ENCODE results near the gene MEIS1. TPM values are rescaled to one million over a fixed set of nuclear protein-coding genes. Genes with fewer than 3 reads are reported as not detected.
A peak's percentile ranks its signal among the peaks of the same experiment; 100 is the strongest.
"Not testable (repeated sequence)": the region's sequence is repeated elsewhere in the genome, so short reads cannot be mapped to it uniquely, and the experiment has no call there.

The MEIS1 gene
- total RNA-seq = not detected

DNA sequence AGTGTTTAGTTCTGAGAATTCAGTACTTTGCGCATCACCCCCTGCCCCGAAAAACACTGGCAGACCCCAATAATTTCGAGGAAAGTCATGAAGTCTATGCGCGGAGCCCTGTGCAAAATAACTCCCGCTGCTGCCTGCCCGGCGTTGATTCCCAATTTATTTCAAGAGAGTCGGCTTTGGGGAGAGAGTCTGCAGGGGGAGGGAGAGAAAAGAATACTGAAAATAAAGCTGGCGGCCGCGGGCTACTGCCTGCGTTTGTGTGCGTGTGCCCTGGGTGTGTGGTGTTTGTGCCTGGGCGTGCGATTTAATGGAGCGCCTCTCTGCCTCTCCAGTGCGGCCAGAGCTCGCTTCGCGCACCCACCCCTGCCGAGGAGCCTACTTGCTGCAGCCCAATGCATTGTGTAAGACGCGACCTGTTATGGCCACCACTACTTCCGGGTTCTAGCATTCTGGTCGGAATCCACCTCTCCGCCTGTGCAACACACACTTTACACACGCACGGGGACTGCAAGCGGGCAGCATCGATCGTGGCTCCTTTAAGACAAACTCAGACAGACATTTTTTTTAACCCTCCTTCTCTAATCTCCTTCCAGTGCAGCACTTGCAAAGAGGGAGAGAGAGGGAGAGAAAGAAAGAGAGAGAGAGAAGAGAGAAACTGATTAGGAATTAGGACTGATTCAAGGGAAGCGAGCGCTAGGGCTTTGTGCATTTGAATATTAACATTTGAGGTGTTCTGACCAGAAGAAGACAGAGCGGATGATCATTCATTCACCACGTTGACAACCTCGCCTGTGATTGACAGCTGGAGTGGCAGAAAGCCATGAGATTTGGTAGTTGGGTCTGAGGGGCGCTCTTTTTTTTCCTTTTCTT, at the start of gene MEIS1:
TSS of gene MEIS1 (plus strand) at position 447 of the 870 bp plus-strand sequence. CDS start 732 bp downstream, outside the sequence.
- Mint-ChIP-seq H3K27ac (no peak within 1 kb of the TSS), H3K9me3 (no peaks in the 10 kb centered on the region), H3K36me3 (ENCODE audit: low read depth) (no peaks in the 10 kb centered on the region), H3K4me3 (peak within 1 kb of the TSS; percentile 48), H3K4me1 (peaks cover 8% of the 10 kb centered on the region), H3K27me3 (peaks cover 70% of the 10 kb centered on the region)
- ATAC-seq (replicated peaks) = peak; percentile 53

DNA sequence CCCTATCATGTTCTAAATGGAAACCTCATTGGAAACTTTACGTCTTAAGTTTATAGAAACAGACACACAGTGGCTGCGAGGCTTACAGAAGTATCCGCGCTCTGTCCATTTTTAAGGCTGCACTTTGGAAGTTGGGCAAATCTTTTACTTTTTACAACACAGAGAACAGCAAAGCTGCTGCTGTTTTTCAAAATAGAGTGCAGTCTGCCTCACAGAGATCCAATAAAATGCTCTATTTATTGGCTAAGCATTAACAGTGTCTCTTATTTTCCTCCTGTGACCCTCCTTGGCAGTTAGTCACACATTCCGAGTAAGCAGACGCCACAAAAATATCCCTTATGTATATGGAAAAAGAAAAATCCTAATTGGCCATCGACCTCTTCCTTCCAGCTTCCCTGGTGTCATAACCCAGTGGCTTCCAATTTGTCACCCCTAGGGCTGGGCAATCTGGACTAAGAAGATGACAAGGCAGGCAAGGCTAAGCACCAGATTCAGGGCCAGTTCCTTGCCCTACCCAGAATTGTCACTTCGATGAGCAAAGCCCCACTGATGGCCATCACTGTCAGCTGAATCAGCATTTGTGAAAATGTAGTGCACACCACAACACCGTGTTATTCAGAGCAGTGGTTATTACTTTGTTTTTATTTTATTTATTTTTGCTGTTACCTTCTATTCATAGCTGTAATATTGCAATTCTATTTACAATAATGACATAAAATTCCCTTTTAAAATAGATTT, 47.7 kb upstream of the MEIS1 start:
- H3K9me3 Mint-ChIP-seq = no peaks in the 10 kb centered on the region
- H3K27ac Mint-ChIP-seq = no peak overlapping the region
- ATAC-seq (replicated peaks) = no peak
- no peaks in the 10 kb centered on the region for H3K36me3 Mint-ChIP-seq (ENCODE audit: low read depth)
- H3K4me3 Mint-ChIP-seq = no peak overlapping the region
- no peaks in the 10 kb centered on the region for H3K4me1 Mint-ChIP-seq
- peaks cover 3% of the 10 kb centered on the region for H3K27me3 Mint-ChIP-seq

DNA sequence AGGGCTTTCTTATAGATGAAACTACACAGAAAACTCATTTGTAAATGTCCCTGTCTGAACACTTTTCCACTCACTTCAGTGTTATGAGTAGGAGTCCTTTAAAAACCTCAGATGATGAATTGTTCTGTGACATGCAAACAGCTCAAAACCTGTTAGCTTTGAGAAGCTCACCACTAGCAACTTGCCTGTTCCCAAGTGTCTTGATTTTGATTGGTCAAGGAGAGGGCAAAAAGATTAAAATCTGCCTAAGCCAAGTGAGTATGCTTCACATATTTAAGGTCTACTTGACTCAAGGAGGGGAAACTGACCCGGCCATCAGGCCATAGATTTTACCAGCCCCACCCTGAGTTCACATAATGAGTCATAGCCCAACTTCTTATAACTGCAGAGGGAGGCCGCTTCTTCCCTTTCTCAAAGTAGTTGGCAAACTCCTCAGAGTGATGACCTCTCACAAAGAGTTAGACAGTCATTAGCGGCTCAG, 45.2 kb upstream of the MEIS1 start:
- Mint-ChIP-seq H3K36me3 (ENCODE audit: low read depth) (no peaks in the 10 kb centered on the region), H3K9me3 (no peaks in the 10 kb centered on the region), H3K27me3 (no peaks in the 10 kb centered on the region), H3K4me3 (no peak overlapping the region), H3K27ac (no peak overlapping the region), H3K4me1 (no peaks in the 10 kb centered on the region)
- no peak for ATAC-seq (replicated peaks)

DNA sequence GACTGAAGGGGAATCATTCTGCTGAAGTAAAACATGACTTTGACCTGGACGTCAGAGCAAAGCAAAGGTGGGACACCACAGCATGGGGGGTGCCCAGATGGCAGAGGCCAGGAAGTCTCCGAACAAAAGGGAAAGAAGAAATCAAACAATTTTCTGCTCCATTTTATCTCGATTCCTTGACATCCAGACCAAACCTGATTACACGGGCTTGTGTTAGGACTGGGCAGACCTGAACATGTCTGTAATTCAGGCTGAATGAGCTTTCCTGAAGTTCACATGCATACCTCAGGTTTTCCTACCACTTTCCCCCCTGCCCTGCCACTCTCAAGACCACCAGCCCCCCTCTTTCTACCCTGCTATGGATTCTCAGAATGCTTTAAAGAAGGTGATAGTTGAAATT, 44.8 kb upstream of the MEIS1 start:
- no peak for ATAC-seq (replicated peaks)
- Mint-ChIP-seq H3K27me3 (no peaks in the 10 kb centered on the region), H3K9me3 (no peaks in the 10 kb centered on the region), H3K27ac (no peak overlapping the region), H3K4me1 (no peaks in the 10 kb centered on the region), H3K4me3 (no peak overlapping the region), H3K36me3 (ENCODE audit: low read depth) (no peaks in the 10 kb centered on the region)

DNA sequence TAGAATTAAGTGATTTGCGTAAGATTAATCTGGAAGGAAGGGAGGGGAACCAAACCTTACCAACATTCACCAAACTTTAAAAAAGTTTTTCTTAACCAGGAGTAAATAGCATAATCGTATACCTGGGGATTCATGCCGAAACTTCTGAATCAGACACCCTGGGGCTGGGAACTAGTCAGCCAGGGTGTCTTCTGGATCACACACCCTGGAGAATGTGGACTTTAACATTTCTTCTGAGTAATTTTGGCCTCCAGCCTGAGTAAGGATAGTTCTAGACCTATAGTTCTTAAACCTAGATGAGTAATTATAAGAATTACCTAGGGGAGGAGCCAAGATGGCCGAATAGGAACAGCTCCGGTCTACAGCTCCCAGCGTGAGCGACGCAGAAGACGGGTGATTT, 44.1 kb upstream of the MEIS1 start:
- ATAC-seq (replicated peaks) = no peak
- H3K27ac Mint-ChIP-seq = no peak overlapping the region
- H3K4me1 Mint-ChIP-seq = no peaks in the 10 kb centered on the region
- no peaks in the 10 kb centered on the region for H3K36me3 Mint-ChIP-seq (ENCODE audit: low read depth)
- H3K4me3 Mint-ChIP-seq = no peak overlapping the region
- H3K9me3 Mint-ChIP-seq = no peaks in the 10 kb centered on the region
- H3K27me3 Mint-ChIP-seq = no peaks in the 10 kb centered on the region

DNA sequence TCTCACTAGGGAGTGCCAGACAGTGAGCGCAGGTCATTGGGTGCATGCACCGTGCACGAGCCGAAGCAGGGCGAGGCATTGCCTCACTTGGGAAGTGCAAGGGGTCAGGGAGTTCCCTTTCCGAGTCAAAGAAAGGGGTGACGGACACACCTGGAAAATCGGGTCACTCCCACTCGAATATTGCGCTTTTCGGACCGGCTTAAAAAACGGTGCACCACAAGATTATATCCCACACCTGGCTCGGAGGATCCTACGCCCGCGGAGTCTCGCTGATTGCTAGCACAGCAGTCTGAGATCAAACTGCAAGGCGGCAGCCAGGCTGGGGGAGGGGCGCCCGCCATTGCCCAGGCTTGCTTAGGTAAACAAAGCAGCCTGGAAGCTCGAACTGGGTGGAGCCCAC, 43.7 kb upstream of the MEIS1 start:
- H3K27ac Mint-ChIP-seq; H3K4me1 Mint-ChIP-seq; H3K27me3 Mint-ChIP-seq; ATAC-seq (replicated peaks); H3K9me3 Mint-ChIP-seq; H3K4me3 Mint-ChIP-seq; H3K36me3 Mint-ChIP-seq (ENCODE audit: low read depth): not testable (repeated sequence)

DNA sequence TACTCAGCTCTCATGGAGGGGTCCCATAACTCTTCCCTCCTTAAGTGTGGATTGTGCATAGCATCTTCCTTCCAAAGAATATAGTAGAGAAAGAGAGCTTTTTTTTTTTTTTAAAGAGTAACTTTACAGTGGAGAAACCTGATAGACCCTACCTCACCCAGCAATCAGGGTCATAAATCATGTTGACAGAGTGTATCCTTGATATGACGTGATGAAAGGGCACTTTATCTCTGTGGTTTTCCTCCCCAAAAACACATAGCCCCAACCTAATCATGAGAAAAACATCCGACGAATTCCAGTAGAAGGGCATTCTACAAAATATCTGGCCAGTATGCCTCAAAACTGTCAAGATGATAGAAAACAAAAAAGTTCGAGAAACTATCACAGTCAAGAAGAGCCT, 29.5 kb upstream of the MEIS1 start:
- ATAC-seq (replicated peaks) = no peak
- Mint-ChIP-seq H3K27ac (no peak overlapping the region), H3K27me3 (no peaks in the 10 kb centered on the region), H3K4me1 (no peaks in the 10 kb centered on the region), H3K36me3 (ENCODE audit: low read depth) (no peaks in the 10 kb centered on the region), H3K9me3 (no peaks in the 10 kb centered on the region), H3K4me3 (no peak overlapping the region)

DNA sequence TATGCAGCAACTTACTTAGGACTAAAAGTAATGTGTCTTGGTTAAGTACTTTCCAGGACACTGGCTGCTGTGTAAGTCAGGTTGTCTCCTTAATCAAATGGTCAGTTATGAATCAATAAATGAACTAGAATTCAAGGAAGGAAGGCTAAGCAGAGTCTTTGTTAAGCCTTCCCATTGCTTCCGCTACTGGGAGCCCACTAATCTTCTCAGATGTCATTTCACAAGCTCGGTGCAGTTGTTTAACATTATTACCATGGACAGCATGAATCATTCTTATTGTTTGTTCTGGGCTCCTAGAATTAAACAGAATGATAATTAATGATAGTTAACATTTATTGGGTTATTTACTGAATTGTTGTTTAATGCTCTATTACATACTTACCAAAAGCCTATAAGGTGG, 26.0 kb upstream of the MEIS1 start:
- no peaks in the 10 kb centered on the region for H3K36me3 Mint-ChIP-seq (ENCODE audit: low read depth)
- no peaks in the 10 kb centered on the region for H3K4me1 Mint-ChIP-seq
- no peak overlapping the region for H3K4me3 Mint-ChIP-seq
- H3K9me3 Mint-ChIP-seq = no peaks in the 10 kb centered on the region
- ATAC-seq (replicated peaks) = no peak
- H3K27ac Mint-ChIP-seq = no peak overlapping the region
- no peaks in the 10 kb centered on the region for H3K27me3 Mint-ChIP-seq

DNA sequence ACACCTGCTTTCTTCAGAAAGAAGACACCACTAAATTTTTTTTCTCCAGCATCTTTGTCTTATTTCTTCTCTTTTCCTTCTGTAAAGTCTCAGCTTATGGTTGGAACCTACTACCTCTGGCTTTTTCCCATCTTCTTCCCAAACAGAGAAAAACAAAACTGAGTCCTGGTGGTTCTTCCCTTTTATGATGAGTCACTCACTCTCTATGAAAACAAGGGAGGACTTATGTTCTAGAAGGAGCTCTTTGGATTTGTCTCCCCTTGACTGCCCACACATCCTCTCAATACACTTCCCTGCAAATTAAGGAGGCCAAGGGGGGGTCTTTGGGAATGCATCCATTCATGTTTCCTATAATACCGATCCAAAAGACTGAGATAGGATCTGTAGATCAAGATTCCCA, 22.1 kb upstream of the MEIS1 start:
- Mint-ChIP-seq H3K4me1 (no peaks in the 10 kb centered on the region), H3K9me3 (no peaks in the 10 kb centered on the region), H3K4me3 (no peak overlapping the region), H3K27ac (no peak overlapping the region), H3K27me3 (no peaks in the 10 kb centered on the region), H3K36me3 (ENCODE audit: low read depth) (no peaks in the 10 kb centered on the region)
- no peak for ATAC-seq (replicated peaks)

DNA sequence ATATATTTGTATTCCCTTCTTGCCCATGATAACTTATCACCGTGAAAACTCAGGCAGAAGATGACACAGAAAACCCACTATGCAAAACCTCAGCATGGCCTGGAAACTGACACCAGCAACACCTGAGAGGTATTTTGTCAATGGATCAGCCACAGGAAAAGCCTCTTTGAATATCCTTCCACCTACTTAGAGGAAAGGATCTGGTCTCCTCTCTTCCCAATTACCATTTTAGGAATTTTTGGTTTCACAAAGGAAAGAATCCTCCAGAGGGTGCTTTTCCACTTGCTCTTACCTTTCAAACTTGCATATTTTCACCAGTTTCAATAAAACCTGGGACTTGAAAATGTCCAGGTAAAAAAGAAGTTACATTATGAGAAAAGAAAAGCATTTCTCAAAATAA, 20.0 kb upstream of the MEIS1 start:
- Mint-ChIP-seq H3K4me1 (no peaks in the 10 kb centered on the region), H3K36me3 (ENCODE audit: low read depth) (no peaks in the 10 kb centered on the region), H3K9me3 (no peaks in the 10 kb centered on the region), H3K27me3 (no peaks in the 10 kb centered on the region), H3K27ac (no peak overlapping the region), H3K4me3 (no peak overlapping the region)
- no peak for ATAC-seq (replicated peaks)

DNA sequence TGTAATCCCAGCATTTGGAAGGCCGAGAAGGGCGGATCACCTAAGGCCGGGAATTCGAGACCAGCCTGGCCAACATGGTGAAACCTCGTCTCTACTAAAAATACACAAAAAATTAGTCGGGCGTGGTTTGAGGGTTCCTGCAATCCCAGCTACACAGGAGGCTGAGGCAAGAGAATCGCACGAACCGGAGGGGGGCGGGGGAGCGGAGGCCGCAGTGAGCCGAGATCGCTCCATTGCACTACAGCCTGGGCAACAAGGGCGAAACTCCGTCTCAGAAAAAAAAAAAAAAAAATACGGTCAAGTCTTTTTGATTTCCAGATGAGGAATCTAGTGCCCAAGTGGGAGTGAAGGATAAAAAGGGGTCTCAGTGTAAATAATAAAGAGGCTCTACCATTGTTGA, 16.5 kb upstream of the MEIS1 start:
- Mint-ChIP-seq H3K4me1 (no peaks in the 10 kb centered on the region), H3K9me3 (peaks cover 4% of the 10 kb centered on the region)
- ATAC-seq (replicated peaks) = no peak

DNA sequence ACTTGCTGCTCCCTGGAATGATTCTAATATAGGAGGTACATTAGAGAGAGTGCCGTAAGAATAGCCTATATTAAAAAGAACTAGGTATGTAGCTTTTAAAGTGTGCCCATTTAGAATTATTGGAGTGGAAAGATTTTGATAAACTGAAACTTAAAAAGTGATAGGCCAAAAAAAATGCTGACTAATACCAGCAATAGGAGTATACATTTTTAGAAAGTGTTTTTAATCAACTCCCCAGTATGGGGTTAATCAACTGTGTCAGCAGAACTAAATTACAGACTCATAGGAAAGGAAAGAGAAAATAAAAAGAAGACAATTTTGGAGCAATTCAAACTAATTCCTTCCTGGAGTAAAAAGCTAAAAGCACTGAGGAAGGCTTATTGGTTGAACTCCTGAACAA, 13.3 kb upstream of the MEIS1 start:
- no peak for ATAC-seq (replicated peaks)
- H3K9me3 Mint-ChIP-seq = peaks cover 4% of the 10 kb centered on the region
- H3K4me3 Mint-ChIP-seq = no peak overlapping the region
- H3K27ac Mint-ChIP-seq = no peak overlapping the region
- H3K27me3 Mint-ChIP-seq = peaks cover 12% of the 10 kb centered on the region
- no peaks in the 10 kb centered on the region for H3K36me3 Mint-ChIP-seq (ENCODE audit: low read depth)
- H3K4me1 Mint-ChIP-seq = no peaks in the 10 kb centered on the region

More for the DNA sequence above, 16.5 kb upstream of the MEIS1 start:
- Mint-ChIP-seq H3K27ac (no peak overlapping the region), H3K27me3 (no peaks in the 10 kb centered on the region), H3K36me3 (ENCODE audit: low read depth) (no peaks in the 10 kb centered on the region), H3K4me3 (no peak overlapping the region)

DNA sequence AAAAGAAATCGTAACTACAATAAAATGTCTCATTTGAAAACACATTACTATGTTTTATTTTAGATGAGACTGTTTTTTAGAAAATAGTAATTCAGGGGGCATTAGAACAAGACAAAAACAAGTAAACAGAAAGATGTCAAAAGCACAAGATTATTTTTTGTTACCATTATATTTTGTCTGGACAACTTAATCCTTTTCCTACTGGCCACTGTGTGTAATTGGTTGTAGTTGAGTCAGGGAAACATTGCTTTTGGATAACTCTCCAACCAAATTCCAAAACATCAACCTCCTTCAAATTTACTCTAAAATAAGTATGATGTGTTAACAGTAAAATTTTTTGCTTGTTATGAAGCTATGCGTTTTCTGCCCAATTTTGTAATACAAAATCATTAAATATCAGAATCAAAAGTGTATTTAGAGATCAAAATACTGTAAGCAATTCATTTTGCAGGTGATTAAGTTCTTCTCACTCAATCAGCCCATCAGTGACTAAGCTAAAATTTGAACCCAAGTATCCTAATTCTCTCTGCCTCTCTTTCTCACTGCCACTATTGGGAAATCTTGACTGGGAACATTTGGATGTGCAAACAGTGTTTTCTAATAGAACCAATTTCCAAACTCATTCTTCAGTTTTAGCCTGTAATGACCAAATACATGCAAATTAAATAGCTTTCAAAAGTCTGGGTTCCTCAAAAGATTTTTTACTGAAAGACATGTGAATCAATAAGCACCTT, 11.4 kb upstream of the MEIS1 start:
- Mint-ChIP-seq H3K4me1 (no peaks in the 10 kb centered on the region), H3K27me3 (peaks cover 18% of the 10 kb centered on the region), H3K27ac (no peak overlapping the region), H3K36me3 (ENCODE audit: low read depth) (no peaks in the 10 kb centered on the region), H3K4me3 (no peak overlapping the region), H3K9me3 (peaks cover 4% of the 10 kb centered on the region)
- no peak for ATAC-seq (replicated peaks)

DNA sequence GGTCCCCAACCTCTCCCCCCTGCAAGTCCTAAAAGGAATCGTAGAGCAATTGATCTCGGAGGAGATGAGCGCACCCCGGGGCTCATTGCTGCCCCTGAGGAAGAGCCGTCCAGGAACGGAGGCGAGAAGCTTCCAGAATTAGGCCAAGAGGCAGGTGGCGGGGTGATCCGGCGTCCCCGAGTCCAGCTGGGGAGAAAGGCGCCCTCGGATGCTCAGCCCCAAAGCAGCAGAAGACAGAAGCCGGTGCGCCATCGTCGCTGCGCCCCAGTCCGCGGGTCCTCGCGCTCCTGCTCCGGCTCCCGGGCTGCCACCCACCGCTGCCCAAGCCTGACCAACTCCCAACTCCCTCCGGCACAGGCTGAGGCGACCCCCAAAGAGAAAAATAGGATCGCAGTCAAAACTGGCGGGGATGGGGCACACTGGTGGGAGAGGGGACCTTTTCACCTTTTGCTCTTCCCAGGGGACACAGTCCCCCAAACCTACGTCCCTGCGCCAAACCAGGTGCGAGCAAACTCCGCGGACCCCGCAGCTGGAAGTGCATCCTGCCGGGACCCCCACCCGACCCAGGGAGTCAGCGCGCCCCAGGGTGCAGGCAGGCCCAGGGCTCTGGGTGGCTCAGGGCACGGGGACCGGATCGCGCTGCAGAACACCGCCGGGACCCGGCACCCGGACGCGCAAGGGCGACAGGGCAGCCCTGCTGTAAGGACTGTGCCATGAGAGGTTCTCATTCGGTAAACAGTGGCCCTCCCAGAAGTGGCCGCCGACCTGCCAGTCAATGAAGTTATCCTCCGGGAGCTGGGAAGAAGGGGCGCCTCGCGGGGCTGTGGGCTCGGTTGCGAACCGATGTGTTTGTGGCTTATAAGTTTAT, 8.4 kb upstream of the MEIS1 start:
- Mint-ChIP-seq H3K27ac (no peak overlapping the region), H3K4me1 (no peaks in the 10 kb centered on the region), H3K4me3 (no peak overlapping the region), H3K9me3 (no peaks in the 10 kb centered on the region), H3K36me3 (ENCODE audit: low read depth) (no peaks in the 10 kb centered on the region), H3K27me3 (peaks cover 37% of the 10 kb centered on the region)
- ATAC-seq (replicated peaks) = no peak

Data from activated T-helper 17 cell treated with anti-CD3 and anti-CD28 coated beads, Interleukin-2, amount 50 U/mL, for 72 hours (primary cell).